ENCODE data around the gene EIF2AK3.
"Not testable (repeated sequence)": the region's sequence is repeated elsewhere in the genome, so short reads cannot be mapped to it uniquely, and the experiment has no call there.

EIF2AK3 gene

DNA sequence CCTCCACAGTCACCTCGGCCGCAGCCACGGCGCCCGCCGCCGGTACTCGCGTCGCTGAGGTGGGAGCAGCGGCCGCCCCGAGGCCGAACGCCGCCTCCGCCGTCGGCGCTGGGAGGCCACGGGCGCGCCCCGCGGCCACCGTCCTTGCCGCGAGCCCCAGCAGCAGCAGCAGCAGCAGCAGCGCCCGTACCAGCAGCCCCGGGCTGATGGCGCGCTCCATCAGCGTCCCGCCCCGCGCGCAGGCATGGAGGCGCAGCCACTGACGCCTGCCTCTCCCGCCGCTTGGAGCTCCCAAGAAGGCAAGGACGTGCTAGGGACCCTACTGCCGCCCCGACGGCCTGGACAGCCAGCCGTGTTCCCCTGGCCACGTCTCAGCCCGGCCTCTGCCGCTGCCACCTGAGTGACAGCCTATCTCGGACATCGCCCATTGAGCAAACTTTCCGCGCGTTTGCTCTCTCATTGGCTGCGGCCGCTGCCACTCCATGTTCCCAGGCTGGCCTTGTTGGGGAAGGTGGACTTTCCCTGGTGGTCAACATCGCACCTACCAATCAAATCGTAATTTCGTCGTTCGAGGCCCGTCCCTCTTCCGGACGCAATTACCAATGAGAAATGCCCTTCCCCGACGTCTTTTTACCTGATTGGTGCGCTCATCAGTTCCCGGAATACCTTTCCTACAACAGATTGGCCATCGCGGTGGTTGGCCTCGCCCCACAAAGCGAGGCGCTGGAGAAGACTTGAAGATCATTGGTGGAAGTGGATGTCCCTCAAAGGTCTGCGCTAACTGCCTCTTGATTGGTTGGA, at the start of gene EIF2AK3:
Gene EIF2AK3 (minus strand): TSS at position 410 of the 801 bp plus-strand sequence. CDS start 190 bp downstream, at position 220.
- DNase-seq = peak; percentile 97

DNA sequence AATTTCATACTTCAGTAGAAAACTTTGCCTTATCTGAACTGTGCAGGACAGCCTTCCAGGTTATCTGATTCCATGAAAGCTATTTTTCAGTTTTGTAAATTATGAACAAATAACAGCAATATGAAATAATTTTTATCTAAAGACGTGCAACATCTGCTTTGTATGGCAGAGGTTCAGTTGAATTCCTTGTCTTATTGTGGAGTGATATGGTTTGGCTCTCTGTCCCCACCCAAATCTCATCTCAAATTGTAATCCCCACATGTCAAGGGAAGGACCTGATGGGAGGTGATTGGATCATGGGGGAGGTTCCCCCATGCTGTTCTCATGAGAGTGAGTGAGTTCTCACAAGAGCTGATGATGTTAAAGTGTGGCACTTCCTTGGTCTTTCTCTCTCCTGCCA, 46.1 kb upstream of the EIF2AK3 start:
- DNase-seq = no peak

DNA sequence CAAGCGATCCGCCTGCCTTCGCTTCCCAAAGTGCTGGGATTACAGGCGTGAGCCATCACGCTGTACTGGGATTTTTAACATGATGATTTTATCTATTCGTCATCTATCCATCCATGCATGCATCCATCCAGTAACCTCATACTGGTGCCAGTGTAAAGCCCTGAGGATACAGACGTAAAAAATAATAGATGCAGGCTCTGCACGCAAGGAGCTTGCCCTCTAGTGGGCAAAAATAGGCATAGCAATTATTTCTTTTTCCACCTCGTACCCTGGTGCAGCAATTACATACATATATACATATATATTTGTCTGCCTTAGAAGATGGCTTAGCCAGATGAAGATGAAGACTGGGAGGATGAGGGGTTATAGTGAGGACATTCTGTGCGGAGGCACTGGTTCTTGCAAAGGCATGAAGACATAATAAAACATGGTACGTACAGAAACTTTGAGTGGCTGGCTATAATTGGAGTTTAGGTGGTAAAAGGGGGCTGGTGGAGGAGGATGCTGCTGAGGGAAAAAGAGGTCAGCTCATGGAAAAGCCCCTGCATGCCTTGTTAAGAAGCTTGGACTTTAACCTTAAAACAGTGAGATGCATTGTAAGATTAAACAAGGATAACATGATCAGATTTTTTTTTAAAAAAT, 44.6 kb upstream of the EIF2AK3 start:
- DNase-seq = peak; percentile 60

DNA sequence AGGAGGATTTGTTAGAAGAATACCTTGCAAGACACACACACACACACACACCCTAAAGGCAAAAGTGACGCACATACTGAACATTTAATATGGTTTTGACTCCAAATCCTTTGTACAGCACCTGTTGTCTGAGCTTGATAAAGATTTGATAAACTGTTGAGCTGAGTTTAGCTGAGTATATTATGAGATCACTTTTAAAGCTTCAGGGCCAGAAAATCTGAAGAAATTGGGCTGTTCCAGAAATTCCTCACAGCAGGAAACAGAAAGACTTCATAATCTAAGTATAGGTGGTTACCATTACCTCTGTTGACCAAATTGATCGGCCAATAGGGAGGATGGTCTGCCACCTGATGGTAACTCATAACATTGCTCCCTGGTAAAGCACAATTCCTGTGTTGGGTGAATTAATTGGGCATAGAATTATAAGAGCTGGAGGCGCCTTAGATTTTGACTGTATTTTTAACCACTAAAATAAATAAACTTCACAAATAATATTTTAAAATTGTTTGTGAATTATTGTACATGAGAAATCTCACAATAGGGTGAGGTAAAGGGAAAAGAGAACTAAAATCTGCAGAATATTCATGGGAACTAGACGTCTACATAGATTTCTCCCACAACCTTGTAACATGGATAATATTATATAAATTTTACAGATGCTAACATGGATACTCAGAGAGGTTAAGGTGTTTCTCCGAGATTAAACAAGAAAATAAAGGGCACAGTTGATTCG, 42.4 kb upstream of the EIF2AK3 start:
- no peak for DNase-seq

DNA sequence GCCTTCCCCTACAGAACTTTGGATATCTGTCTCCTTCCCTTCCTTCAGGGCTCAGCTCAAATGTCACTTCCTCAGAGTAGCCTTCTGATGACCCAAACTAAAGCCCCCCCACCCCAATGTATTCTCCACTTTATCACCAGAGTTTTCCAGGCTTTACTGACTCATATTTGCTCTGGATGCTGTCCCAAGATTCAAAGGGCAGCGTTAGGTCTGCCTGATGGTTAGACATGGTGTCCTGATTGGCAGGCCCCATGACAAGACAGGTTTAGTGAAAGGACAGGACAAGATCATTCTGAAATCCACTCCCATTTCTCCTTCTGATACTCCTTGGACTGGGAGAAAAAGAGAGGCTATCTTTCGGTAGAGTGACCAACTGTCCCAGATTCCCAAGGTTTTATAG, 41.6 kb upstream of the EIF2AK3 start:
- DNase-seq = no peak

DNA sequence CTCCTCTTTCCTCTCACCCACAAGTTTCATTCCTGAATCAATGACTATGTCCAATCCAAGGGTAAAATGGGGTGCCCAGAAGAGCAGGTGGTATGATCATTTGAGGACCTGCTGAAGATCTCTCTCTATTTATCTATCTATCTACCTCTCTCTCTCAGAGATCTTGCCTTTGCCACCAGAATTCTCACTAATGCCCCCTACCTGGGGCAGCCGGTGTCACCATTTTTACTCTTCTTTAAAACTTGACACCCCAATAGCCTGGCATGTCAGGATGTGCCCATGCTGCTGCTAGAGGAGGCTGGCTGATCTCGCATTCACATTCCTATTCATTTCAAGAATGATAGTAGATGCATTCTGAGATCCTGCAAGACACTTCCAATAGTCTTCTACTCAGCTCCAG, 40.0 kb upstream of the EIF2AK3 start:
- DNase-seq = no peak

DNA sequence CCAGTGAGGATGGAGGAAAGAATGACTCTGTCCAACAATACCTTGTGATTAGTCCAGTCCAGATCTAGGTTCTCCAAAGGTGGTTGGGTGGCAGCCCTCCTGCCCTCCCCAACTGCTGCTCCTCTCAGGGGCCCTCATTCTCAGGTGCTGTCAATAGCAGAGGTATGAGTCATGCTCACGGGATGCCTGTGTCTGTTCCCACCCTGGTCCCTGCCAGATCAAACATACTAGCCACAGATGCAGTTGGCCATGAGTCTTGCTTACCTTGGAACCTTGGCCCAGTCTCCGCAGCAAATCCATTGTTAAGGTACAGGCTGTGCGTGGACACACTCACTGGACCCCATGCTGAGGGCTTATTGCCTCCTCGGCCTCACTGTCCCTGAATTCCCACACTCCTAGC, 39.3 kb upstream of the EIF2AK3 start:
- DNase-seq = no peak

DNA sequence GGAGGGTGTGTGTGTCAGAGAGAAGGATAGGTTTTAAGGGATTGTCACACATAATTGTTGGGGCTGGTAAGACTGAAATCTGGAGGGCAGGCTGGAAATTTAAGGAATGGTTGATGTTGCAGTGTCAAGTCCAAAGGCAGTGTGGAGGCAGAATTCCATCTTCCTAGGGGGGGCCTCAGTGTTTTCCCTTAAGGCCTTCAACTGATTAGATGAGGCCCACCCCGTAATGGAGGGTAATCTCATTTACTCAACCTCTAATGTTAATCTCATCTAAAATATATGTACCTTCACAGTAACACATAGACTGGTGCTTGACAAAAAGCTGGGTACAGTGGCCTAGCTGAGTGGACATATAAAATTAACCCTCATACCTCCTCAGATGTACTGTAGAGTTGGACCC, 33.4 kb upstream of the EIF2AK3 start:
- DNase-seq = no peak

DNA sequence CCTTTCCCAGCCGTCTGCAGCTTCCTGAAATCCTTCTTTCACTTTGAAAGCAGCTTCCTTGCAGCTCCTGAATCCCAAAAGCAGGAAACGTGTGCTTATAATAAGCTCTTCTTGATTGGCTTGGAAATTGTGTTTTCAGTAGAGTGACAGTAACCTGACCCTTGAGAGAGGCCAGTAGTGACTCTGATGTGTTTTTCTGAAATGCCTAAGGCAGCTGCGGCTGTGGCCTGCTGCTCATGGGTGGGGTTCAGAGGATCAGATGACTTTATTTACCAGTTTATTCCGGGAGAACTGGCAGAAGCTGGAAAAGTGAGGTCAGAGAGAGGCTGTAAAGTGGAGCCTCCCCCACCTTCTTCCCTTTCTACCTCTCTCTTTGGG, 32.3 kb upstream of the EIF2AK3 start:
- DNase-seq = no peak

DNA sequence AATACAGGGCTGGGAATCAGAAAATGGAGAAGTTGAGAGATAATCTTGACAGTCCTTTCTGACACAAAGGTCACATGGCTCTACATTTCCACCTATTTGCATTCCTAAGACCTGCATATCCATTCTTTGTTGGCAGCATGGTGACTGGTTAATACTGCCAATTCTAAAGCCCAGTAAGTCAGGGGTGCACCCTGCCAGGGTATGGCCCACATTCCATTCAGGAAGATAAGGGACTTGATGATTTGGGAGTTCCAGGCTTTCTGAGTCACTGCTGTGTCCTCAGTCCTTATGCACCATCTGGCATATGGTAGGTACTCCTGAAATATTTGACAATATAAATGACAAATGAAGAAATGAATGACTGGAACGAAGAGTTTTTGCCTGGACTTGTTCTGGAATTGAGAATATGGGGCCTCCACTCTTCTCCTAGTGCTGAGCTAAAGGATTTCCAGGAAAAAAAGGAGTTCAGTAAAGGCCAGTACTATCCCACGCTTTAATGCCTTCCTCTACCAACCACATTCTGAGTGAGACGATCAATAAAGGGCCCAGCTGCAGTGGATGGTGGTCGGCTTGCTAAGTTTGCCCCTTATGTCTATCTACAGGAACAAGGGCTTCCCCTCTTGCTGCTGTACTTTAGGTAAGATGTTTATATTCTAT, 31.7 kb upstream of the EIF2AK3 start:
- no peak for DNase-seq

DNA sequence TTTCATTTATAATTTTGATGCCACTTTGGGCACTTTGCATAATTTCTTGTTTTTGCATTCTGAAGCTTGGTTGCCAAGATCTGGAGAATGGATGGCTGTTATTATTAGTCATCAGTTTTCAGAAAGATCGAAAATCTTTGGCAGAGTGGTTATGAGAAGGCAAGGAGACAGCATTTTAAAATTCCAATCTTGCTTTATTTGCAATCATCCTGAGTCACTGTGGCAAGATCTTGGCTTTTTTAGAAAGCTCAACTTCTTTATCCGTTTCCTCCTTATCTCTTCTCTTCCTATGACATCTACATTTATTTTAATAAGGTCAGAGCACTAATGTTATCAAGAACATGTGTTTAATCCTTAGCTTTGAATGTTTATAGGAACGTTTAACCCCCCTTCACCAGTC, 31.1 kb upstream of the EIF2AK3 start:
- no peak for DNase-seq

DNA sequence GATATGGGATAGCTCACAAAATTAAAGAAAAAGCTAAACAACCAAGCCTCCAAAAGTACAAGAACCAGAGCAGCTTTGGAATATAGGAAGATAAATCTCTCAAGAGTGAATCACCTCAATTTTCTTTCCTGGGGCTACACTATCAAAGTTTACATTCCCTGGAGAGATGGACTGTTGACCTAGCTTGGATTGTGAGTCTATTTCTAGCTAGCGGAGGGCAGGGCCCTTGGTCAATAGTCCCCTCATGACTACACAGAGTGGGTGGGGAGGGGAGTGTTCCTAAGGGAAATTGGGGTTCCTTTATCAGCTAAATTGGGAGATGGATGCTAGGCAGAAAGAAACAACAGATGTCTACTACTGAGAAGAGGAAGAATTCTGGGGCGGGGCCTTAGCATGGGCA, 29.9 kb upstream of the EIF2AK3 start:
- DNase-seq = no peak

DNA sequence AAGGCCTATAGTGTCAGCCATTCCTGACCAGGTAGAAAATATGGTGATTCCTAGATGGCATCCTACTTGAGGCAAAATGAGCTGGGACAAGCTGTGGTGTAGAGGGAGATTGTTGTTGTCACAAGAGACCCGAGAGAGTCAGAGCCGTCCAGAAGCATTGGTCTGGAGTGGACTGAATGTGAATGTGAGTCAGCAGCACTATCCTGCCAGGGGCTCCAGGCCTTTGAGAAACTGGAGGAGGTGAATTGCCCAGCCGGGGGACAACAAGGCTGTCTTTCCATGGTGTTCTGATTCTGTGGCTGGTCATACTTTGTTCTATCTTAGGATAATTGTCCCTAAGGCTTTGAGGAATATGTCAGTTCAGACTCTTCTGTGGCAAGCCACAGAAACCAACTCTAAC, 29.4 kb upstream of the EIF2AK3 start:
- no peak for DNase-seq

DNA sequence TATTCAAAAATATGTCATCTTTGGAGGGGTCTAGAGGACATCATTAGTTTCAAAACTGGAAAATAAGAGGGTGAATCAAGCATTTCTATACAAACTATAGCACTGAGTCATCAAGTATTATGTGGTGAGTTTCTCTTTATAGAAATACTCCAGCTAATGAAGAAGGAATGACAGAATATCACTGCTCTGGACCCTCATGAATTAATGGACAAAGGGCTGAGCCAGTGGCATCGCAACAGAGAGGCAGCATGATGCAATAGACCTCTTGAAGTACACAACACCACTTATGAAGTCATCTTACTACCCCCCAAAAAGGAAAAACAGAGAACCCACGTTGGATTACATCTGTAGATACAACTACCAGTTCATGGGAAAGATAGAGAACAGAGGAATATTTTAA, 27.4 kb upstream of the EIF2AK3 start:
- no peak for DNase-seq

DNA sequence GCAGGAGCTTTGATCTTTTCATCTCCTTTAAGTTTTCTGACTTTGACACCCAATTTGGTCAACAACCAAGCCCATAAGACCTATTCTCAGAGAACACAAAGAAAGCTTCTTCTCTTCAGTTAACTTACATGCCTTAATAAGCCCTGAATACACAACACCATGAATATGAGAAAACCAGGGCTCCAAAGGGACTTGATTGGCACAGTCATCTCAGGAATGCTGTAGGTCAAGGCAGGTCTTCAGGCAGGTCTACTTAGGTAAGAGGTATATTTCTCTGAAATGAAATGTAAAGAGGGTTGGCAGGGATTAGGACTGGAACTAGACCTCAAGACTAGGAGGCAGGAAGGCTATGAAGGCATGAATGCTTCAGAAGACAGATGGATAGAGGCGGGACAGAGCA, 24.4 kb upstream of the EIF2AK3 start:
- DNase-seq = no peak

DNA sequence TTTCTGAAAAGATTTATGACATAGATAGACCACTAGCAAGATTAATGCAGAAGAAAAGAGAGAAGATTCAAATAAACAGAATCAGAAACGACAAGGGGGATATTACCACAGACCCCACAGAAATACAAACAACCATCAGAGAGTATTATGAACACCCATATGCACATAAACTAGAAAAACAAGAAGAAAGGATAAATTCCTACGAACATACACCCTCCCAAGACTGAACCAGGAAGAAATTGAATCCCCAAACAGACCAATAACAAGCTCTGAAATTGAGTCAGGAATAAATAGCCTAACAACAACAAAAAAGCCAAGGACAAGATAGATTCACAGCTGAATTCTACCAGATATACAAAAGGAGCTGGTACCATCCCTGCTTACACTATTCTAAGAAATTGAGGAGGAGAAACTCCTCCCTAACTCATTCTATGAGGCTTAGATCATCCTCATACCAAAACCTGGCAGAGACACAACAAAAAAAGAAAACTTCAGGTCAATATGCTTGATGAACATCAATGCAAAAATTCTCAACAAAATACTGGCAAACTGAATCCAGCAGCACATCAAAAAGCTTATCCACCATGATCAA, 18.1 kb upstream of the EIF2AK3 start:
- DNase-seq = not testable (repeated sequence)

DNA sequence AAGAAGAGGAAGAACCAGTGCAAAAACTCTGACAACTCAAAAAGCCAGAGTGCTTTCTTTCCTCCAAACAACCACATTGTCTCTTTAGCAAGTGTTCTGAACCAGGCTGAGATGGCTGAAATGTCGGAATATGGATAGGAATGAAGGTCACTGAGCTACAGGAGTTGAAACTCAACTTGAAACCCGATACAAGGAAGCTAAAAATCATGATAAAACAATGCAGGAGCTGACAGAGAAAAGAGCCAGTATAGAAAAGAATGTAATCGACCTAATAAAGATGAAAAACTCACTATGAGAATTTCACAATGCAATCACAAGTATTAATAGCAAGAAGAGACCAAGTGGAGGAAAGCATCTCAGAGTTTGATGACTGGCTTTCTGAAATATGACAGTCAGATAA, 15.0 kb upstream of the EIF2AK3 start:
- DNase-seq = no peak

DNA sequence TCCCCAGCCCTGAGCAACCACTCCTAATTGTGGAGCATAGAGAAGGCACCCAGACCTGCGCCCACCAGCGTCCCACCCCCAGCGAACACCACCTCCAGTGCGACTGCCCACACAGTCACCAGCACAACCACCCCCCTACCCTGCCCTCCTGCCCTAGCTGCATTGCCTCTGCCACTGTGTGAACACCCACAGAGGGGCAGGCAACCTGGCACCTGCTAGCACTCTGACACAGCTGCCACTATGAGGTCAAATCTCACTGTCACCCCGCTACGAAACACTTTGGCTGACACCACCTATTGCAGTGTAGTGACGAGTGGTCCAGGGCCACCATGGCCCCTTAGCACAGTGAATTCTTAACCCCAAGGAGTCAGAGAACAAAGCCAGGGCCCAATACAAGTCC, 14.1 kb upstream of the EIF2AK3 start:
- DNase-seq = no peak

DNA sequence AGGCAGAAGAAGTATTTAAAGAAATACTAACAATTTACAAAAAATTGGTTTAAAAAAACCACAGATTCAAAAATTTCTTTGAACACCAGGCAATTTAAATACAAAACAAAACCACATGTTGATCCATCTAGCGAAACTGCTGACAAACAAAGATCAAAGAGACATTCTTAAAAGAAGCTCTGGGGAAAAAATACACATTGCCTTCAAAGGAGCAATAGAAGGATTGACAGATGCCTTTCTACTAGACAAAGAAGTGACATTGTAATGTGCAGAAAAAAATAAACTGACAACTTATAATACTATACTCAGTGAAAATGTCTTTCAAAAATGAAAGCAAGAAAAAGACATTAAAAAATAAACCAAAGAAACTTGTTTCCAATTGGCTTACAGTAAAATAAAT, 12.6 kb upstream of the EIF2AK3 start:
- no peak for DNase-seq

DNA sequence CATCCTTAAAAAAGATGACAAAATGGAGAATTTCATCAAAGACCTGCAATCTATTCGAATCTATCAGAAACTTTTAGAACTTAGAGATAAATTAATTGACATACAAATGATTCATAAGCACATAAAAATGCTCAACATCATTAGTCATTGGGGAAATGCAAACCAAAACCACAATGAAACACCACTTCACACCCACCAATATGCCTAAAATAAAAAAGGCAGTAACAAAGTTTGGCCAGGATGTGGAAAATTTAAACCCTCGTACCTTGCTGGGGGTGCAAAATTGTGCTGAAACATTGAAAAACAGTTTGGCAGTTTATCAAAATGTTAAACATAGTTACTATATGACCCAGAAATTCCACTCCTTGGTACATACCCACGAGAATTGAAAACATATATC, 11.5 kb upstream of the EIF2AK3 start:
- DNase-seq = no peak

DNA sequence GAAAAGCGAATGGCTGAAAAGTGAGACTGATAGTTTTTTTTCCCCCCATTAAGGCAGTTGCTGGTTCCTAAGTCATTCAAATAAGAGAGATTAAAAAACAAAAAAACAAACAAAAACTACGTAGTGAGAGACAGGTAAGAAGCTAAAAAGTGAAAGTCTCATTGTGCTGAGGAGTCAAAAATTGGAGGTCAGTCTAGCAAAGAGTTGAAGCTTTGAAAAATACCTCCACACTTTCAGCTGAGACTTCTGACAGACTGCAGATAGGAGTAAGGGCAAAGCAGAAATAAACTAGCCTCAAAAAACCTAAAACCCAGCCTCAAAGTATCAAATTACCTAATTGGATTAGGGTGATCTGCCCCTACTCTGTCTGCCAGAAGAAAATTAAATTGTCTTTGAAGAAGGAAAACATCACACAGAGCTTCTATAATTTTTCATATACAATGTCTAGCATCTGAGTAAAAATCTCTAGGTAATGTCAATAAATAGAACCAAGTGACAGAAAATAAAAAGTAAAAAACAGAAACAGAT, 10.9 kb upstream of the EIF2AK3 start:
- no peak for DNase-seq

DNA sequence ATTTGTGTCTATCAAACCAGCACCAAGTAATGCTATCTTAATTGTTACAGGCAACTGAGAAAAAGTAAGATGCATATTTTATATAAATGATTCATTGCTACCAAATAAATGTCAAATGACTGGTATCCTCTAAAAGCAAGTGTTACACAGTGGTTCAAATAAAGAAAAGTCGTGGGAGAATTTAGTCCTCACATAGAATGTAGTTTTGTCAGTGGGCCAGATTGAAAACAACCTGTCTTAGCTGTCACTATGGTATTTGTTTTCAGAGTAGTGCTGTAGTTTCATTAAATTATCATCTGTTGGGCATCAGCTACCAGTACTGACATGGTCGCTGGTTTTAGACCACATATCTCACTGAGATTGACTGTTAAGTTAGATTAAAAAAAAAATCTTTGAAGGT, 10.2 kb upstream of the EIF2AK3 start:
- DNase-seq = no peak

DNA sequence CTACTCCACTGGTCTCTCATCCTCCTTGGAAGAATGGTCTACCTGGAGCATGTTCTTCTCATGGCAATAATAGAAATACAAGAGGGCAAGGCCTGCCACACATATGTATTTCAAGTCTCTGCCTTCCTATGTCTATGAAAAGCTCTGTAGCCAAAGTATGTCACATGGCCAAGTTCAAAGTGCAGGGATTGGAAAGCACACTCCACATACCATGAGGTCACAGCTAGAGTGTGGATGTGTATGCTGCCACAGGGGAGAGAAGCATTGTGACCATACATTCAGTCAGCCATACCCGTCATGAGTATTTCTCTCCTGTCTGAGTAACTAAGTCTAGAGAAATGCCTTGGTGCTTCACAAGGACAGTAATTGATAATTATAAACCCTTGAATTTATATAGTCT, 8.8 kb upstream of the EIF2AK3 start:
- no peak for DNase-seq
